GM18517 (cell line): ENCODE measurements around the gene DNAJC6.
"Not testable (repeated sequence)": the region's sequence is repeated elsewhere in the genome, so short reads cannot be mapped to it uniquely, and the experiment has no call there.

ENCODE experiments used
- ATAC-seq: cut with Tn5 transposase; IDR thresholded peaks from one replicate; pipeline ENCODE4 v1.9.1; 2021; ENCODE audit warnings: mild to moderate bottlenecking, moderate library complexity; ENCODE audit not compliant: unreplicated experiment

Gene DNAJC6

DNA sequence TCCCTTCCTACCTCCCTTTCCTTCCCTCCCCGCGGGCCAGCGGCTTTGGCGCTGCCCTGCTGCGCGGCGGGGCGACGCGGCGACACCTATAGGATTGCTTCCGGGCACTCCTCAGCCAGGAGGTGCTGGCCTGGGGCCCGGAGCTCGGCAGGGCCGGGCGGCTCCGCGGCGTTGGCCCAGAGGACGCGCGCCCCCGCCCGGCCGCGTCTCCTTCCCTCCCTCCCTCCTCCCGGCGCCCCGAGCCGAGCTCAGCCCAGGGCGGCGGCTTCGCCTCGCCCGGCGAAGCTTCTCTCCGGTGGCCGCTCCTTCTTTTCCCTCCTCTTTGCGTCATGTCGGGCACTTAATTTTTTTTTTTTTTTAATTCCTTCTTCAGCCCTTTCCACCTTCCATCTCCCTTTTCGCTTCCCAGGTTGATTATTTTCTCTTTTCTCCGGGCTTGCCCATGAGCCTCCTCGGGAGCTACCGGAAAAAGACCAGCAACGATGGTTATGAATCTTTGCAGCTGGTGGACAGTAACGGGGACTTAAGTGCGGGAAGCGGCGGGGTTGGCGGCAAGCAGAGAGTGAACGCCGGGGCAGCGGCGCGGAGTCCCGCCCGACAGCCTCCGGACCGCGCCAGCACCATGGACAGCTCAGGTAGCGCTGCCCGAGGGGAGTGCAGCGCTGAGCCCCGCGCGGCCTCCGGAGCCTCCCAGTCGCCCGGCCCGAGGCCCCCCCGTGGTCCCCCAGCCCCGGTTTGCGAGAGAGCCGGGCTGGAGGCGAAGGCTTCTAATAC lies at the start of gene DNAJC6:
Gene DNAJC6 (plus strand): TSS at position 240 of the 774 bp plus-strand sequence. CDS start 203 bp downstream, at position 443.
- no peak for ATAC-seq

DNA sequence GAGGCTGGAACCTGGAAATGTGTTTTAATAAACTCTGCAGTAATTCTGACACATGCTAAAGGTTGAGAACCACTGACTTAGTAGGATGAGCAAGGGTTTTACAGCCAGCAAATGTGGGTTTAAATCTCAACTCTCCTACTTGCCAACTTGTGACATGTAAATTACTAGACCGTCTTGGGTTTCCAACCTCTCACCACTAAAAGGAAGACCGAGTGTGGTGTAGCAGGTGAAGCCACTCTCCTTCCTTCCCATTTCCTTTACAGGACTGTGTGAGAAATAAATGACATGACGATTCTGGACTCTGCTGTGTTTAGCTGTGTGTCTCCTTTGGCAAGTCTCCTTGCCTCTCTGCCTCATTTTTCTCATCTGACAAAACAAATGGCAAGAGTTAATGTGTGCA lies 49.5 kb upstream of the DNAJC6 start:
- no peak for ATAC-seq

DNA sequence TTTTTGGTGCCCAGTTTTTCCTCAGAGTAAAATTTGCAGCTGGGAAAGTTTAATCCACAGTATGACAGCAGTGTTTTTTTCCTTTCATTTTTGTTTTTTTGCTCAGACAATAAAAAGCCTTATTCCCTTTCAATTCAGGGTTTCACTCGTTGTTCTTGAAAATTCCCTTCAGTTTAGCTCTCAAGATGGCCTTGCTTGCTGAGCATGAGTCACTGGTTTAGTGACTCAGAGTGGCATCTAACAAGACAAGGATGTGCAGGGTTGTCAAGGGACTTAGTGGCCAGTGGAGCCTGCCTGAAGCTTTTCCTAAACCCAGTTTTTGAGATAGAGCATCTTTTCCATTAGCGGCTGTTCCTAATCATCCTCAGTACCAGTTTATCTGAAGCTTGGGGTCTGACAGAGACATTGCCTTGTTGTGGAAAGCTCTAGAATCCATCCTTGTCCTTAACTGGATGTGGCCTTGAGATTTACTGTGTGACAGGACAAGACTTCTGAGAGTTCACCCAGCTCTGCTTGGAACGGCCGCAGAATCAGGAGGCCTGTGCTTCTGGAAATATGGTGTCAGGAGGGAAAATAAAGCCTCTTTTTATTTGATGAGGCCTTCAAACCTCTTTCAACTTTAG lies 48.4 kb upstream of the DNAJC6 start:
- ATAC-seq: no peak

DNA sequence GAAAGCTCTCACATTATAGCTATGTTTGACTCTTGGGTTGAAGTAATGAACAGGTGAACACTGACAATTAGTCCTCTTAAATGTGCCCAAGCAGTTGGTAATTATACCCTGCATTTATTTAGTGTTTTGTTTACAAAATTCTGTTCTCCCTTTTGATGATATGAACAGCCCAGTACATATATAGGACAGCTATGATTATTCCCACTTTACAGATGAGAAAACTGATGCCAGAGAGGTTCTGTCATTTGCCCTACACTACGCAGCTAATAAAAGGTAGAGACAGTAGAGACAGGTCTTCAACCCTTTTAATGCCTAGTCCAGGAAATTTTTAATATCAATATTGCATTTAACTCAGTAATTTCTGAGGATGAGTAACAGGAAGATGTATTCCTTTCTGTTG lies 46.1 kb upstream of the DNAJC6 start:
- ATAC-seq: no peak

DNA sequence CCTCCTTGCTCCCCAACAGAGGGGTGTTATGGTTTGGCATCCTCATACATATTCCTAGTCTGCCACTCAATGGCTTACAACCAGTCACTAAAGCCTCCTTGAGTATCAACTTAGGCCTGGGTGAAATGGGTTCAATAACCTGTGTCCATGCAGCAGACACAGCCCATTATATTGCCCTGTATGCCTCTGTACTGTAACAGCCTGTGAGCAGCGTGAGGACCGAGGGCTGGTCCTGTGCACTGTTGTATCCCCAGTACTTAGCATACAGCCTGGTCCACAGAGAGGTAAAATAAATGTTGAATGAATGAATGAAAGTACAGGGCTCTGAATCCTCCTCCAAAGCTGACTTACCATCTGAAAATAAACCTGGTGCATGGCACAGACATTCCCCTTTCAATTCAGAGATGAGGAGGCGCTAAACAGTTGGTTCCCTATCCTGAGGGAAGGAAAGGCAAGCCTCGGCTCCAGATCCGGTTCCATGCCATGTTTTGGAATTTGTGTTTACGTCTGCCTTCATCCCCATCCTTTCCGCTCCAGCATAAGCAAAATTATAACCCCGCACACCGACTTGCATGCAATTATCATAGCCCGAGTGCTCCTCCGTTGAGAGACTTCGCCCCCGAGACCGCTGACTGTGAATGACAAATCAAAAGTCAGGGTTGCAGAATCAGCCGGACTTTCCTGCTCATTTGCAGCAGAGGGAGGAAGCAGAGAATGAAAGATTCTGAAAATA lies 45.0 kb upstream of the DNAJC6 start:
- ATAC-seq: no peak

DNA sequence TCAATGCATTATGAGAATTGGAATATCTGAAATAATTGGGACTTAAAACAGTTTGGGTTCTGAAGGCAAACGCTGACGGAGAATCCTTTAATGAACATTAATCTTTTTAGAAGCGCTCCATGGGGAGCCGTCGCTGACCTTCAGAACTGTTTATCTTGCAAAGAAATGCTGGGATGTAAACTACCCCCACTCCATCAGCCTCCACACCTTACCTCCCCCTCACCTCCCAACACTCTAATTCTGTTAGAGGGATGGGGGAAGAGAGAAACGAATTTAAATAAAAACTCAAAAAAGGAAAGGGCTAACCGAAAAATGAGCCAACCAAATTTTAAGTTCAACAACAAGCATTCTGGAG lies 44.1 kb upstream of the DNAJC6 start:
- ATAC-seq: no peak

DNA sequence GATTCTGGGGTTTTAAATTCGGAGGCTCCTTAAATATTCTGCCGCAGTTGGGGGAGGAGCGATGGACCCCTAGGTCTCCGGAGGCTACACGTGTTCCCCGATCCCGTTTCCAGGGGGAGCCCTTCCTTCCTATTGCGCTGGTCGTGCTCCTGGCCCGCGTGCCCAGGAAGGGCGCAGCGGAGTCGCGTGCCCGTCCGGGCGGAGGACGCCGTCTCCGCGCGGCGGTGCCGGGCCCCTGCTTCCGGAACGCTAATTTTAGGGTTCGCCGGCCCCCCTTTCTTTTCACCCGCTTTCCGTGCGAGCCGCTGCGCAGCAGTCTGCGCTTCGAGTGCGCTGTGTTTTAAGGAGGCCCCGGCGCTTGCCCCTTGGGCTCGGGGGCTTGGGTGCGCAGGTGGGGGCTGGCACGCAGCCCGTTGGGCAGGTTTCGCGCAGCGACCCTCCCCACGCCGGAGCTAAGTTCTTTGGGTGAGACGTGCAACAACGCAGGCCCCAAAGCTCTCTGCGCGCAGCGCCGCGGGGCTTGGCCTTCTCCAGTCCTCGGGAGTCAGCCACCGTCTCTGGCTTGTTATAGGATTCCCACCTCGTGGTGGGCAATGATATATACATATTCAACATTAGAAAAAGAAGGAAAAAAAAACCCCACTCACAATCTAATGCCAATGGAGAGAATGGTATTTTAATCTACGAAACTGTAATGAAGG lies 43.5 kb upstream of the DNAJC6 start:
- ATAC-seq: no peak

DNA sequence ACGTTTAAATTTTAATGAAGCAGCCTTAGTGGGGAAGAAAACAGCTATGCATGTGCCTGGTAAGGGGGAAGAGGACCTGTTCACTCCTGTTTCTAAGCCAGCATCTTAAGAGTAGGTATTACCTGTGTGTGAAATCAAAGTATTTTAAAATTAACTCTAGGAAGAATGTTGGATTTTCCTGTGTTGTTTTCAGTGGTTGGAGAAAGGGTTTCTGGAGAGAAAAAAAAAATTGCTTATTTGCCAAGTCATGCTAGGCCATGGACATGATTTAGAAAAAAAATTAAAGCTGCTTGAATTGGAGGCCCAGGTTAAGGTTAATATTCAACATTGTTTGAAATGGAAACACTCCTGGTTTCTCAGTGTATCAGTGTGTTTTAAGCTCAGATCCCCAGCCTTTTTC lies 42.9 kb upstream of the DNAJC6 start:
- ATAC-seq: no peak

DNA sequence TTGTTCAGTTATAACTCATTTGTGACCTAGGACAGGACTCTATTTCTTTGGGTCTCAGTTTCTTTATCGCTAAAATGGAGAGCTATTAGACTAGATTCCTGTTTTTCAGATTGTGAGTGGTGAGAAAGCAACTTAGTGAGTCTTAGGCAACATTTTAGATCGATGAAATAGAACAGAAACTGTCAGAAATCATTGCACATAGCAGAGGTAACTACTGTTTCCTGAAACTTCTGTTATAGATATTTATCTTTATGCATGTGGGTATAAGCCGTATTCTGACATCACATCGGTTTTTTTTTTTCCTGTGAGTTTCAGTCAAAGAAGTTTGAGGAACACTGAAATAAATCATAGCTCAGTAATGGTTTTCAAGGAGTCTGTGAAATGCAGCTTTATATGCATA lies 42.1 kb upstream of the DNAJC6 start:
- ATAC-seq: no peak

DNA sequence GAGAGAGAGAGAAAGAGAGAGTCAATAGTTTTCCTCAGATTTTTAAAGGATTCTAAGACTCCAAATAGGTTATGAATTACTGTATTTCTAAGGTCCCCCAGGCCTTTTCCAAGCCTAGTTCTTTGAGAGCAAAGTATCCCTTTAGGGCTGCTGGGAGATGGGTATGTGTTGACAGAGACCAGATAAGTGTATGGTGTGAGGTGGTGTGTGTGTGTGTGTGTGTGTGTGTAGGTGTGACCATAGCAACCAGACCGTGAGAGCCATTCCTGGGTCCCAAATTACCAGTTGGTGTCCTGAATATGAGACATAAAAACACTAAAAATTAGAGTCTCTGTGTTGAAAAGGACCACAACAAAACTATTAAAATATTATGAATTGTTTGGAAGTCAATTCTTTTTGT lies 41.7 kb upstream of the DNAJC6 start:
- no peak for ATAC-seq

DNA sequence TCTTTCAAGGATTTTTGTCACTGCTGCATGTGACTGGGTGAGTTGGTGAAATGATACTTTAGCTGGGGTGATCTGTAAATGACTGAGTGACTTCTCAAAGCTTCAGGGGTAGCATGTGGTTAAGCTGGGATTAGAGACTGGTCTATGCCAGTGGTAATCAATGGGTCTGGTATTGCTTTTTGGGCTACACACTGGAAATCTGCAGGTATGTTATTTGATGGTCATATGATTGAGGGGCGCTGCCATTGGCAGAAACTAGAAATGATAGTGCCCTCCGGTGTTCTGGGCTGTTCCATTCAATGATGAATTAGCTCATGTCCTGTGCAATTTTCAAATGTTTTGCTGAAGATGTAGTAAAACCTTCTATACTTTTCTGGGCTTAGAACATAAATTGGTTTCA lies 39.7 kb upstream of the DNAJC6 start:
- no peak for ATAC-seq

DNA sequence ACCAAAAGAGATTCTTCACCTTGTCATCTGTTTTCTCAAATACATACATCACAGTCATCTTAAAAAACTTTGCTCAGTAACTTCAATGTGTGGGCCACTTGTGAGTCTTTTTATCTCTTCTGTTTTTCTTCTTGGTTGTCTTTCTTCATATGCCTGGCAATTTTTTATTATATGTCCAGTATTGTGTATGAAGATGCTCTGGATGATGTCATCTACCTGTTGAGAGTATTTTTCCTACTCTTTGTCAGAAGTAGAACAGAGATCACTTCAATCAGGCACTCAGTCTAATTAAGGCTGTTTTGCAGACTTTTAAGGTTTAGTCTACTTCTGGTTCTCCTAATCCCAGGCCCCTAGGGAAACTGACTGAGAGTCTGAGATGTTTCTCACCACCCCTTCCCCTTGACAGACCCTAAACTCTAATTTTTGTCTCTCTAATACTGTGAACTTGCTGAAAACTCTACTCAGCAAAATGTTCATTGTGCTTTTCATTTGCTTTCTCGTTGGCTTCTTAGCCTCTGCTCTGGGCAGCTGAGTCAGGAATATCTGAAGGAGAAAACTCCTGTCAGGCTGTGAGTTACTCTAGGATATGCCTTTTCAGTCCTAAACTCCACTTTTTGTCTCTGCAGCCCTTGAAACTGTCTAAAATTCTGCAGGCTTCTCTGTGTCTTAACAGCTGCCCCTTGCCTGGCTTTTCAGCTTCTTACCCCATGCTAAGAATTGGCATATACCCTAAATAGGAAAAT lies 33.0 kb upstream of the DNAJC6 start:
- no peak for ATAC-seq

DNA sequence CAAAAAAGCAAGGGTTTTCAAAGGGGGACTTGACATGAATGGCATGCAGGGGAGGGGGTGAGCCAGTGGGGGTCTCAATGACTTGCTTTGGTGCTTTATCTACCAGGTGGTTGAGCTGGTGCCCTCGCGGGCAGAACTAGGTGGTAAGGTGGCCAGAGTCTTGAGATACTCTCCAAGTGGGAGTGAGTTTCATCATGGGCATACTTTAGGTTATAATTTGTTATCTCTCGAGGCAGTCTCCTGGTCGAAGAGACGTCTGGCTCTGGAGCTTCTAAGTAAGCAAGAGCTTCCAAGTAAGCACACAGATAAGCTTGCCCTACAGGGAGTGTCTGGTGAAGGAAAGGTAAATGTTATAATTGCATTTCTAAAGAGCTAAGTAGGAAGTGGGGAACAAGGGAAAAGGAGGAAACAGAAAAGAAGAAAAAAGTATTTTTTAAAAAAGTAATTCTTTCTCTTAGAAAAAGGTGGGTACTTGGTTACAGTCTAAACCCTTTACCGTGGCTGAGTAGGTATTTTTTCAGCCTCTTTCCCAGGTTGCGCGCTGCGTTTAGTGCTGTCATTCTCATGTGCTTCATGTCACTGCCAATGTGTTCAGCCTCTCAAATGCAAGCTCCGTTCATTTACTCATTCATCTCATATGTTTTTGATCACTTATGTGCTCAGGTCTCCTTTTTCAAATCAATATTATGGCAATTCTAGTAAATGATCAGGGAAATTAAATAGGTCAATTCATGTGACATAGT lies 31.6 kb upstream of the DNAJC6 start:
- ATAC-seq: no peak

DNA sequence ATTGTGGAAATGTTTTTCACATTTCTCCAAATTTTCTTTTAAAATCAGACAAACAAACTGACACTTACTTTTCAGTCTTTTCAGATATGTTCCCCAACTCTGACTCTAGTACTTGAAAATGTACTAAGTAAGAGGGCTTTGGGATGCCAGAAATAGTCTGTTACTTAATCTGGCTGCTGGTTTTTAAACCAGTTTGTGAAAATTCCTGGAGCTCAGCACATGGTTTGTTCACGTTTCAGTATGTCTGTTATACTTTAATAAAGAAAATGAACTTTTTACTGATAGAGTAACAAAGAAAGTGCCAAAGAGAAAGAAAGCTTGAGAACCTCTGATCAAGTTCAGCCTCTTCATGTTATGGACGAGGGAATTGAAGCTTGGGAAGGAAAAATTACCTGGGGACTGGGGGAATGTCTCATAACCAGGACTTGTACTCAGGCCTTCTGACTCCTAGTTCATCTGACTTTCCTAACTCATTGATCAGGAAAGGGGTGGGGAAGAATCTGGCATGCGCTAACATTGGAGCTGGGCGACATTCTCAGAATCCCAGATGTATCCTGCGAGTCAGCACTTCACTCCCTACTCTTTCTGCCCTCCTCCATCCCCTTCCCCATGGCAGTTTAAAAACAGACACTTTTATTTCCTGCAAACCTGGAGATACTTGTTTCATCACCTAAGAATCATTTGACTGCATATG lies 30.8 kb upstream of the DNAJC6 start:
- ATAC-seq: no peak

DNA sequence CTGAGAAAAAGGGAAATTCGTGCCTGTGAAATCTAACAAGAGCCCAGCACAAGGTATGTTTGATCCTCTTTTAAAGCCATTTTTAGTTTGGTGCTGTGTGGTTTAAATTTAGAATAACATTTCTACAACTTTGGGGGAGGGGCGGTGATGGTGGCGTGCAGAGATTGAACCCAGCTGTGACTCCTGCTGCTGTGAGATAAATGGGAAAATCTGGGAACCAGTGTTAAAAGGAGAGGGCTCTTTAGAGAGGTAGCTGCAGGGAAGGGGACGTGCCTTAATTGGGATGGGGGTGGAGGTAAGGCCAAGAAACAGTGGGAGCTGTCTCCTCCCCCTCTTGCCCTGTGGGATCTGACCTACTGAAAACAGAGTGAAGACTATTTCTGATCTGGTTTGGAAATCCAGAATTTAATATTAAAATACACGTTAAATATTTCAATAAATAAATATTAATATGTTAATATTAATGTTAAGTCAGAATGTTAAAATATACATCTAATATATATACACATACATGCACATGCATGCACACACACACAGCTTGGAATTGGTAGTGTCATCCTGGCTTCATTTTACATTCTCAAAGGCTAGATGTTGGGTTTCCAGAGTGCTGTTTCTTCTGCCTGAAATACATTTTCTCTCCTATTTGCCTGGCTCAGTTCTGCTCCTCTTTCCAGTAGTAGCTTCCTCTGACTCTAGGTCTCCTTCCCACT lies 30.1 kb upstream of the DNAJC6 start:
- ATAC-seq: no peak

DNA sequence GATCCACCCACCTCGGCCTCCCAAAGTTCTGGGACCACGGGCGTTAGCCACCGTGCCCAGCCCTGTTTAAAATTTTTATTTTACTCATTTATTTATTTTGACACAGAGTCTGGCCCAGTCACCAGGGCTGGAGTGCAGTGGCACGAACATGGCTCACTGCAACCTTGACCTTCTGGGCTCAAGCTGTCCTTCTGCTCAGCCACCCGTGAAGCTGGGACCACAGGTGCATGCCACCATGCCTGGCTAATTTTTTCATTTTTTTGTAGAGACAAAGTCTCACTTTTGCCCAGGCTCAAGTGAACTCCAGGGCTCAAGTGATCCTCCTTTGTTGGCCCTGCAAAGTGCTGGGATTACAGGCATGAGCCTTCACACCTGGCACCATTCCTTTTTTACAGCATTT lies 27.5 kb upstream of the DNAJC6 start:
- peak; percentile 67 for ATAC-seq

DNA sequence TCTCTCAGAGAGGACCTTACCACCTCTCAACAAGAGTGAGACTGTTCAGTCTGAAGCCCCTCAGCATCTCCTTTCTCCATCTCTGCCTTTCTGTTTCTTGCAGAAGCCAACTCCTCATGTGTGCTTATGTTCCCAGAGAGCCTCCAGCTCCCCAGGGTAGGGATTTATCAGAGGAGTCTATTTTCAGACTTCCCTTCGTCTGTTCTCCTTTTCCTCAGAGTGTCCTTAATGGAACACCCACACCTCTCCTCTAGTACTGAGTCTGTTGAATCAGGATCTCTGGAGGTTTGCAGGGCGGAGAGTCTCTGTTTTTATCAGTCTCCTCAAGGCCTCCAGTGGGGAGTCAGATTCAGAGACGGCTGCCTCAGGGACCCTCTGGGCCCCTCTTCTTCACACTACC lies 25.1 kb upstream of the DNAJC6 start:
- ATAC-seq: no peak

DNA sequence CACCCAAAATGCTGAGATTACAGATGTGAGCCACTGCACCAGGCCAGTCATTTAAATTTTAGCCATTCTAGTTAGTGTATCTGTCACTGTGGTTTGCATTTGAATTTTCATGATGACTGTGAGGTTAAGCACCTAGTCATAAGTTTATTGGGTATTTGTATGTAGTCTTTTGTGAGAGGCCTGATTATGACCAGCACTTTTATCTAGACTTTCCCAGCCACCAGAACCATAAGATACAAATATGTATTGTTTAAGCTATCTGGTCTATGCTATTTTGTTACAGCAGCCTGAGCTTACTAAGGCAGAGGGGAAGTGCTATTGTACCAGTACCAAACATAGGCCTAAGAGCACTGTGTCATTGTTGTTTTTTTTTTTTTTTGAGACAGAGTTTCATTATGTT lies 19.9 kb upstream of the DNAJC6 start:
- ATAC-seq: peak; percentile 89

DNA sequence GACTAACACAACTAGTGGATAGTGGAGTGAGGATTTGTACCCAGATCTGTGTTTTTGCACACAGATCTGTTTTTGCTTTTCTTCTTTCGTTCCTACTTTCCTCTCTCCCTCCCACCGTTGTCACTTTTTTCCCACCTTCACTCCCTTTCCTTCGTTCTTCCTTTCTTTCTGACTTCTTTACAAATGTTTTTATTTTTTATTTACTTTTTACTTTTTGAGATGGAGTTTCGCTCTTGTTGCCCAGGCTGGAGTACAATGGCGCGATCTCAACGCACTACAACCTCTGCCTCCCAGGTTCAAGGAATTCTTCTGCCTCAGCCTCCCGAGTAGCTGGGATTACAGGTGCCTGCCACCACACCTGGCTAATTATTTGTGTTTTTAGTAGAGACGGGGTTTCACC lies 17.5 kb upstream of the DNAJC6 start:
- not testable (repeated sequence) for ATAC-seq
